SK-N-SH (cell line): ENCODE measurements around the gene MAST2.
A peak's percentile ranks its signal among the peaks of the same experiment; 100 is the strongest.

ENCODE experiments used
- CTCF ChIP-seq: fragments of 200-600 bp; sonication (generic); IDR thresholded peaks from 2 replicates; pipeline ENCODE4 v1.6.1; 2017; ENCODE audit warnings: antibody characterized with exemption, mild to moderate bottlenecking, moderate library complexity
- EP300 ChIP-seq, 2 experiments: IDR thresholded peaks; 2 replicates each; pipeline versions ENCODE4 v1.4.0 to v1.6.1; 2012; ENCODE audit warnings: borderline replicate concordance in 1 of 2, low read depth in 1 of 2, low read length in 1 of 2
- EZH2phosphoT487 ChIP-seq: fragments of 200-600 bp; sonication (generic); IDR thresholded peaks from 2 replicates; pipeline ENCODE4 v1.6.1; 2017; ENCODE audit warnings: low read depth, mixed run types, mild to moderate bottlenecking, antibody characterized with exemption, moderate library complexity, borderline replicate concordance
- MAX ChIP-seq: IDR thresholded peaks from 2 replicates; pipeline ENCODE4 v1.4.0; 2012; ENCODE audit warnings: low read depth
- POLR2AphosphoS5 ChIP-seq: IDR thresholded peaks from 2 replicates; pipeline ENCODE4 v1.6.1; 2012; ENCODE audit warnings: low read depth, low read length
- RAD21 ChIP-seq: IDR thresholded peaks from 2 replicates; pipeline ENCODE4 v1.6.1; 2012; ENCODE audit warnings: mild to moderate bottlenecking, low read length
- RCOR1 ChIP-seq: fragments of 150-350 bp; IDR thresholded peaks from 2 replicates; pipeline ENCODE4 v1.6.1; 2017; ENCODE audit warnings: antibody characterized with exemption, low read length
- TEAD4 ChIP-seq: IDR thresholded peaks from 2 replicates; pipeline ENCODE4 v1.4.0; 2012; ENCODE audit warnings: mild to moderate bottlenecking, borderline replicate concordance; ENCODE audit not compliant: insufficient read depth
- TF ChIP-seq, protein P1 (sequence below): fragments of 150-350 bp; IDR thresholded peaks from 2 replicates; pipeline ENCODE4 v1.6.1; 2017; ENCODE audit warnings: antibody characterized with exemption, low read length, low read depth, borderline replicate concordance

DNA sequence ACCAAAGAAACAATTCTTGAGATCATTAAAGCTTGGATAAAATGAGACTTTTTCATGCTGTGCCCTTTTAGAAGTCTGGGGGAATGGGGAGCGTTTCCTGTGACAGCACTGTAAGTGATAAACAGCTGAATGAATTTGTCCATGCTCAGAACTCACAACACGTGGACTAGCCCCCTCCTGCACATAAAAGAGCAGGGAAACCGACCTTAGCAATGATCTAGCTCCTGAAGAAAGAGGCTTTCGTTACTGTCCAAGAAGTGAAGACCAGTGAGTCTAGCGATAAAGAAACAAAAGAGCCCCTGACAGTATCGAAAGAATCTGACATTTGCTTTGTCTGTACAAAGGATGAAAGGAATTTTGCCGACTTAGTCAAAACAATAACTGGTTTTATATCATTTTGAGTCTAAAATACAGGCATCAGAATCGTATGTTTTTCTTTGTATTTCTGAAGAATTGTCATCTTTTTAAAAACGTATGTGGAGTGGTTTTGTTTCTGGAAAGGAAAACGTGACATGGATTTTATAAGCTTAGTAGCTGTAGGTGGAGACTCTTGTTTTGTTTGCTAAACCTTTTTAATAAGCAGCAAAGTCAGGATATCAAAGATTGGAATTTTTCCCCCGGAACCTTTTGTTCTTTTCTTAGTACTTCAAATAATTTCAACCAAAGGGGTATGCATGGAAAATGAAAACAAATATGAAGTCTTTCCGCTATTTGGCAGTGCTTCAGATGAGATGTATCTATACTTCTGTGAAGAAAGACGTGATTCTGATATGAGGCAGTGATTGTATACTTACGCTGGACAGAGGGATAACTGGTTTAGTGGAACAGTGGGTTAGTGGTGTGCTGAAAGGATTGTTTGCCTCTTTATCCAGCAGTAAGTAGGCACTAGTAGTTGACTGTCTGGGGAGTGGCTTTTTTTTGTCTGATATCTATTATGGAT is 61.0 kb downstream of the MAST2 start:
- TF ChIP-seq RAD21 (no peak), CTCF (no peak), MAX (peak; percentile 47; the same call in 1 of the 2 replicates), POLR2AphosphoS5 (no peak), RCOR1 (no peak), EP300 (IDR thresholded peaks at IDR 0.05; ENCODE audit: borderline replicate concordance in 1 of 2, low read depth in 1 of 2, low read length in 1 of 2) (no peak), EZH2phosphoT487 (no peak), TEAD4 (no peak)
- TF ChIP-seq, protein P1, sequence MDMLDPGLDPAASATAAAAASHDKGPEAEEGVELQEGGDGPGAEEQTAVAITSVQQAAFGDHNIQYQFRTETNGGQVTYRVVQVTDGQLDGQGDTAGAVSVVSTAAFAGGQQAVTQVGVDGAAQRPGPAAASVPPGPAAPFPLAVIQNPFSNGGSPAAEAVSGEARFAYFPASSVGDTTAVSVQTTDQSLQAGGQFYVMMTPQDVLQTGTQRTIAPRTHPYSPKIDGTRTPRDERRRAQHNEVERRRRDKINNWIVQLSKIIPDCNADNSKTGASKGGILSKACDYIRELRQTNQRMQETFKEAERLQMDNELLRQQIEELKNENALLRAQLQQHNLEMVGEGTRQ: no peak
